ENCODE data around the gene ASIC4. TPM values are rescaled to one million over a fixed set of nuclear protein-coding genes. Genes with fewer than 3 reads are reported as not detected.

ASIC4 gene
- total and polyA plus RNA-seq, 9 of the 15 experiments (the other 6 are each of a cell fraction or from before 2014, with no cell fraction given): 0.07 to 19.2 (median 4.8) TPM

- Histone ChIP-seq H3K79me2 (ENCODE audit: control insufficient read depth, insufficient read depth, low read length) (no peaks in the 10 kb centered on the region), H4K20me1 (replicated peaks; ENCODE audit: control insufficient read depth, insufficient read depth, low read length) (no peaks in the 10 kb centered on the region), H3K4me1 (replicated peaks in 1 of 2; ENCODE audit: control insufficient read depth in 2 of 2, insufficient read depth in 2 of 2, low read length in 2 of 2) (peaks cover 2 to 50% of the 10 kb centered on the region in 2 experiments; a peak in 2 of 5 replicates), H3K36me3 (ENCODE audit: control insufficient read depth, insufficient read depth, low read length) (no peaks in the 10 kb centered on the region), H3K4me3 (no peak overlapping the region), H3K9ac (ENCODE audit: insufficient read depth in 1 of 2, low read depth in 2 of 2, low read length in 2 of 2) (0 out of 4 replicates have a peak overlapping the region, but pooled peaks of 1 of the 2 experiments have one; percentile 17), H2AFZ (ENCODE audit: low read depth, low read length) (no peak overlapping the region), H3K4me2 (ENCODE audit: insufficient read depth, low read length) (no peak overlapping the region), H3K9me1 (ENCODE audit: control insufficient read depth, insufficient read depth, low read length) (no peaks in the 10 kb centered on the region), H3K27ac (ENCODE audit: extremely low read depth, low read depth, low read length) (no peak overlapping the region), H3K9me3 (replicated peaks; ENCODE audit: control insufficient read depth, insufficient read depth, low read depth, low read length) (no peaks in the 10 kb centered on the region), H3K27me3 (ENCODE audit: control insufficient read depth in 2 of 2, insufficient read depth in 2 of 2, low read length in 2 of 2) (peaks cover 0 to 8% of the 10 kb centered on the region in 2 experiments; a peak in 3 of 5 replicates)
- ATAC-seq (no peak), FAIRE-seq (no peak), DNase-seq (ENCODE audit: extremely low read depth in 1 of 4, low spot score in 3 of 4) (no peak)
- ChIA-PET POLR2A (interaction anchor here (0.6 to 0.7 kb wide), 3 partner anchors 22 to 378 kb away, joined by 3 to 6 read pairs (median 3); no protein-coding TSS in a partner anchor), CTCF (ENCODE audit: low intra/inter-chr PET ratio) (no interaction called here)
- WGBS (ENCODE audit: insufficient coverage, low coverage, missing lambda C conversion rate): 8% methylated on average over 11 of the region's 25 CpGs
- intact Hi-C loops (cut with micrococcal nuclease) (no loop called here), in situ Hi-C loops (cut with MboI) (no loop called here)
- no TSS peak for BruUV-seq (replicated peaks)
- no peak for TF ChIP-seq ZNF318 (IDR thresholded peaks at IDR 0.05; ENCODE audit: borderline replicate concordance in 1 of 2, low read depth in 1 of 2)
- no peak for TF ChIP-seq E2F1 (CRISPR knock-in tag; IDR thresholded peaks at IDR 0.05)
- no peak for TF ChIP-seq SETDB1 (IDR thresholded peaks at IDR 0.05; ENCODE audit: low read length)
- TF ChIP-seq, protein P1, sequence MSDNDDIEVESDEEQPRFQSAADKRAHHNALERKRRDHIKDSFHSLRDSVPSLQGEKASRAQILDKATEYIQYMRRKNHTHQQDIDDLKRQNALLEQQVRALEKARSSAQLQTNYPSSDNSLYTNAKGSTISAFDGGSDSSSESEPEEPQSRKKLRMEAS (CRISPR knock-in tag; IDR thresholded peaks at IDR 0.05): no peak
- TF ChIP-seq, protein P2, sequence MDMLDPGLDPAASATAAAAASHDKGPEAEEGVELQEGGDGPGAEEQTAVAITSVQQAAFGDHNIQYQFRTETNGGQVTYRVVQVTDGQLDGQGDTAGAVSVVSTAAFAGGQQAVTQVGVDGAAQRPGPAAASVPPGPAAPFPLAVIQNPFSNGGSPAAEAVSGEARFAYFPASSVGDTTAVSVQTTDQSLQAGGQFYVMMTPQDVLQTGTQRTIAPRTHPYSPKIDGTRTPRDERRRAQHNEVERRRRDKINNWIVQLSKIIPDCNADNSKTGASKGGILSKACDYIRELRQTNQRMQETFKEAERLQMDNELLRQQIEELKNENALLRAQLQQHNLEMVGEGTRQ (CRISPR knock-in tag; IDR thresholded peaks at IDR 0.05): no peak
- TF ChIP-seq RBM25 (IDR thresholded peaks at IDR 0.05; ENCODE audit: low read depth, low read length, severe bottlenecking): no peak
- TF ChIP-seq USF1 (CRISPR knock-in tag; IDR thresholded peaks at IDR 0.05): no peak
- no peak for TF ChIP-seq DACH1 (IDR thresholded peaks at IDR 0.05; ENCODE audit: partially characterized antibody)
Observed at GRCh38 chr2:219557791-219558785, 43.8 kb downstream of the ASIC4 start.

All from K562 (cell line).